GM21526 (cell line): ENCODE measurements around the gene RXRA.

Experiments used
- ATAC-seq: cut with Tn5 transposase; IDR thresholded peaks from one replicate; pipeline ENCODE4 v1.9.1; 2021; ENCODE audit warnings: moderate library complexity; ENCODE audit not compliant: unreplicated experiment, low FRiP score

Gene RXRA

DNA sequence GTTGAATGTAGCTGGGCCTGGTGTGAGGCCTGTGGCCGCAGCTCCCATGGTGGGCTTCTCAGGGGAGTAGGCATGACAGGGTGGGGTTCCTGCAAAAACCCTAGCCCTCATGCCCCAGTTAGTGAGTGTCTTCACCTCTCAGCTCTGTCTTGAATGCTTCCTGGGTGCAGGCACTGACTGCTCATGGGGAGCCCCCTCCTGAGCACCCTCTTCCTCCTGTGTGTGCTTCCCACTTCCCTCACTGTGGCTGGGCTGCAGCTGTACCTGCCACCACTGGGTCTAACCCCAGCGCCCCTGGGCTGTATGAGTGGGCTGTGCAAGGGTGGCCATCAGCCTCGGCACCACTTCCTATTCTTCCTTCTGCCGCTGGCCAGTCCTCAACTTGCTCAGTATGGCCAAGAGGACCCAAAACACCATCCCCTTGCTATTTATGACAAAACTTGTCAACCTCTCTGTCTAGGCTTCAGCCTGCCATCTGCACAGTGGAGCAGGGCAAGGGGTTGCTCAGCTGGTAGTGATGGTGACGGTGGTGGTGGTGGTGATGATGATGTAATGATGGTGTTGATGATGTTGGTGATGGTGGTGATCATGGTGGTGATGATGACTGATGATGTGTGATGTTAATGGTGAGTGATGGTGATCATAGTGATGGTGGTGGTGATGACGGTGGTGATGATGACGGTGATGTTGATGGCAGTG, 67.5 kb downstream of the RXRA start:
- no peak for ATAC-seq

DNA sequence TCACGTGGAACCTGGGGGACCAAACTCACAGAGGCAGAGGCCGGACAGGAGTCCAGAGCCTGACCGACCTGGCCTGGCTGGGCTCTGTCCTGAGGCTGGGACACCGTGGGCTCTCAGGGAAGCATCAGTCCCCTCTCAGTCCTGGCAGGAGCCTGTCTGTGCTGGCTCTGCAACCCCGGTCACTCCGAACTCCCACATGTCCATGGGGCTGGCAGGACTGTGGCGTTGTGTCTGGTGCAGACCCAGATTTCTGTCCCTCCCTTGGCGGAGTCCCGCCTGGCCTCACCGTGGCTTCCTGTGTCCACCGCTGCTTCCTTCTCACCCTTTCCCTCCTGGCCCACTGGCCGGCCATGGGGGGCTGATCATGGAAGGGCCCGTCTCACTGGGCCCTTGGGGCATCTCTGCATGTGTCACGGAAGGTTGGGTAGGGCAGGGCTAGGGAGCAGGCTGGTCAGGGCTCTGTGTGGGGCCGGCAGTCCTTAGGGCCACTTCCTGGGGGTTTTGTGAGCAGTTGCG, 68.8 kb downstream of the RXRA start:
- ATAC-seq = no peak

DNA sequence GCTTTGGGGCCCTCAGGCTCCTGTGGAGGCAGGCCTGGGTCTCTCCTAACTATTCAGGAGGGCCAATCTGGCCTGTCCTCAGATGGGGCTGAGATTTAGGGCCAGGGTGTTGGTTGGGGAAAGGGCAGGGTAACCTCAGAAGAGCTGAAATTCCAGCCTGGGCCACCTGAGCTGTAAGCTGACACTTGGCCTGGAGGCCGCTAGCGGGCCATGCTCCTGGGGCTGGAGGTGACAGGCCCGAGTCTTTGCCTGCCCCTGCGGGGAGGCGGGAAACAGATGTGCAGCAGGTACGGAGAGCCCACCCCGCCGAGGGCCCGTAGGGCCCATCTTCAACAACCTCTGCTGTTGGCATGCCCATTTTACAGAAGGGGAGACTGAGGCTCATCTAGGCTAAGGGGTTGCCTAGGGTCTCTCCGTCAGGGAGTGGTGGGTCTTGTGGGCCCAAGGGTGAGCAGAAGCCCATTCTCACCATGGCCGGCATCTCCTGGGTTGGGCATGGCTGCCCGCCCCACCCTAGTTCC, 69.5 kb downstream of the RXRA start:
- no peak for ATAC-seq

DNA sequence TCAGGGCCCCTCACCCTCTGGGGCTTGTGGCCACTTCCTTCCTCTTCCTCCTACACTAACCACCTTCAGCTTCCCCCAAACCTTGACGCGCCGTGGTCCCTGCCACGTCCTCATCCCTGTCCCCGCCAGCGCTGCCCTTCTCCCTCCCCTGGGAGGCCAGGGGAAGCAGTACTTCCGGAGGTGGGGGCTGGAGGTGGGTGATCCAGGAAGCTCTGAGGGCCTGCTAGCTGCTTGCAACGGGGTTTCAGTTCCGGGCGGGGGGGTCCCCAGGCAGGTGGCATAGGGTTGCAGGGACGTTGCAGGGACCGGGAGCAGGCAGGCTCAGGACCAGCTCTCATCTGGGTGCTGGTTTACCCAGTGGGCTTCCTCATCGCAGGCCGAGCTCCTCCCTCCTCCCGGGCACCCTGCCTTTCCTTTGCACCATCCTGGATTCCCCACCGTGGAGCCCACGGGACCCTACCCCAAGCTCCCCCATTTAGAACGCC, 70.0 kb downstream of the RXRA start:
- ATAC-seq = no peak

DNA sequence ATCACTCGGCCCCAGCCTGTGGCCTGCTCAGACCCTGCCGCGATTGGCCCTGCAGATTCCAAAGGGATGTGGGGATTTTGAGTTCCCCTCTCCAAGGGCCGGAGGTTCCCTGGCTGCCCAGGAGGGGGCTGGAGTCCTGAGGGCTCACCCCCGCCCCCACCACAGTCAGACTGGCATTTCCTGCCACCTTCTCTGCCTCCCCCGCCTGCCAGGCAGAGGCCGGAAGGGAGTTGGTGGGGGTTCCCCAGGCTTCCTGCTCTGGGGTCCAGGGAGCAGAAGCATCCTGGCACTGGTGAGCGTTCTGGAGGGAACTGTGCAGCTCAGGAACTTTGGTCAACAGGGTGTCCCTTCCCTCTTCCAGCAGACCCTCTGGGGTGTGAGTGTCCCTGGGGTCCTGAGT, 70.6 kb downstream of the RXRA start:
- no peak for ATAC-seq

DNA sequence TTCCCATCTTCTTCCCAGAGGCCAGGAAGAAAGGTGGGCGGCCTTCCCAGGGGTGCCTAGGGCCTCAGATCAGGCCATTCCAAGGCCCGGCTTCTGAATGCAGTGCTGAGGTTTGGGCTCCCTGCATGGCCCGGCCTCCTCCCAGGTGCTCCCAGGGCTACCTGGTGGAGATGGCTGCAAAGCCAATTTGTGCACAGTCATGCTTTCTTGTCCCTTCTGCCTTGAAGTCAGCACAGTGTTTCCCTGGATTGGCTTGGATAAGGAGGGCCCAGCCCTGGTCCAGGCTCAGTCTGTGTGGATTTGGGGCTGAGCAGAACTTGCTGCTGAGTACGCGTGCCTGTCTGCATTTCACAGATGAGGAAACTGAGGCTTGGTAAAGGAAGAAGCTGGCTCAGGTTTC, 72.5 kb downstream of the RXRA start:
- no peak for ATAC-seq

DNA sequence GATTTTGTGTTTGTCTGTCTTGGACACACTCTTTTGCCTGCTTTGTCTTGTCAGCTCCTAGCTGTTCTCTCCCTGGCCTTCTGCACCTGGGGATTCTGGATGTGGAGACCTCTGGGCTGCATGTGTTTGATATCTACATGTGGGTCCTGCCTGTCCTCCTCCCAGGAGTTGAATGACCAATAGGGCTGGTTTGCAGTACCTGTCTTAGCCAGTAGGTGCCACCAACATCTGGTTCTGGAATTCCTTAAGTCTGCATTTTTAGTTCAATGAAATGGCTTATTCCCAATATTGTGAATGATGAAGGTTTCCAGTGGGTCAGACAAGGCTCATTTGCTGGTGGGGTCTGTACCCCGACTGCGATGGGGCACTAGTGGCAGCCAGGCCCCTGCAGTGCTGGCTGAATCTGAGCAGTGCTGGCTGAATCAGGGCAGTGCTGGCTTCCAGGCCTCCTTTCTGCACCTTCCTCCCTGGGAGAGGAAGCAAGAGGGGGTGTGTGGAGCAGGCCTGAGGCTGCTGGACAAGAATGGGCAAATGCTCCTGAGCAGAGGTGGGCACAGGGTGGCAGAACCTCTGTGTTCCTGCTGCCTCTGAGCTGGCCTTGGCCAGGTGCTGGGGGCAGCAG, 73.3 kb downstream of the RXRA start:
- ATAC-seq = no peak

DNA sequence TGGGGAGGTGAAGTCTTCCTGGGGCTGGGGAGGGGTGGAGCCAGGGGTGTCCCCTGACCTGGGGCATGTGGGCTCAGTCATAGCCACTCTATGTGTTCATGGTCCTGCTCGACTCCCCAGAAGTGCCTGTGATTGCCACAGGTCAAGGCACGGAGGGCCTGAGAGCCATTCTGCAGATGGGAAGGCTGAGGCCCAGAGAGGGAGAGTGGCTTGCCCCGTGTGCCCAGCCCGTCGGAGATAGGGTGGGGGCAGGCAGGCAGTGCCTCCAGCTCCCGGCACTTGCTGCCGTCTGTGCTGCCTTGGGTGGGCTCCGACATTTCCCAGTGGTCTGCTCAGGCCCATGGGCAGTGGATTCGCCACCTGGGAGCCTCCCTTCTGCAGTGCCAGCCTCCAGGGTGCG, 74.0 kb downstream of the RXRA start:
- no peak for ATAC-seq

DNA sequence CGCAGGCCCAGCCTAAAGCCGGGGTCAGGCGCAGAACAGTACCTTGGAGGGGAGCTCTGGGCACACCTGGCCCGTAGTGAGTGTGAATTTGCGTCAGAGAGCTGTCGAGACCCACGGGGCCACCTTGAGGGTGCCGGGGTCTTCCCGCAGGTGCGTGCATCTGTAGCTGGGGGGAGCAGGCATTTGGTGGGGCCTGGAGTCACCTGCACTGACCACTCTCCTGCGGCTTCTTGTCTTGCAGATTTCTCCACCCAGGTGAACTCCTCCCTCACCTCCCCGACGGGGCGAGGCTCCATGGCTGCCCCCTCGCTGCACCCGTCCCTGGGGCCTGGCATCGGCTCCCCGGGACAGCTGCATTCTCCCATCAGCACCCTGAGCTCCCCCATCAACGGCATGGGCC, 75.1 kb downstream of the RXRA start:
- no peak for ATAC-seq

DNA sequence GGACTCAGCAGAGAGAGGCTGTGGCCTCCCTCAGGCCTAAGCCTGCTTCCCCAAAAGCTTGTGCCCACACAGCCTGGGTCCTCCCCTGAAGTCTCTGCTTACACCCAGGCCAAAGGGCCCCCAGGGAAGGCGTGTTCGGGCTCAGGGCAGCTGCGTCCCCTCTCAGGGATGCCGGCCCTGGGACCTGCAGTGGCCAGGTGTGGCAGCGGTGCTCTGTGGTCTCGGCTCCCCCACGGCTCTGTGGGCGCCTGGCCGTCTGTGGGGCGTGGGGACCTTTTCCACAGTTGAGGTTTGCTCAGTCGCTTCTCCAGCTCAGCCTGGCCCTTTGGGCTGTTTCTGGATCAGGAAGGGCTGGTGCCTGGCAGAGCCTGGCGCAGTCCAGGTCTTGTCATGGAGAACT, 75.9 kb downstream of the RXRA start:
- no peak for ATAC-seq

DNA sequence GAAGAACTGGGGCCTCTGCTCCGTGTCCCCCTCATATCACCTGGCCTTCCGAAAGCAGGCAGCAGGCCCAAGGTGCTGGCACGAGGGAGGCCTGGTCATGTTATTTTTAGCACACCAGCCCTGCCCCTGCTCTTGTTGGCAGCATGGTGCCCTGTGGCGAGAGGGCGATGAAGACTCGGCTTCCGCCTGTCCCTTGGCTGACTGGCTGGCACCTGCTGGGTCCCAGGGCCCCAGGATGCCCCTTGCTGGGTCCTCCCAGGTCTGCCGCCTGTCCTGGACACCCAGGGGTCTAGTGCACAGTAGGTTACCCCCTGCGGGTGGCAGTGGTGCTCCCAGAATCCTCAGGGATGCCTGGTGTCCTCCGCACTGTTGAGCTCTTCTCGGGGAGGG, 77.0 kb downstream of the RXRA start:
- no peak for ATAC-seq

DNA sequence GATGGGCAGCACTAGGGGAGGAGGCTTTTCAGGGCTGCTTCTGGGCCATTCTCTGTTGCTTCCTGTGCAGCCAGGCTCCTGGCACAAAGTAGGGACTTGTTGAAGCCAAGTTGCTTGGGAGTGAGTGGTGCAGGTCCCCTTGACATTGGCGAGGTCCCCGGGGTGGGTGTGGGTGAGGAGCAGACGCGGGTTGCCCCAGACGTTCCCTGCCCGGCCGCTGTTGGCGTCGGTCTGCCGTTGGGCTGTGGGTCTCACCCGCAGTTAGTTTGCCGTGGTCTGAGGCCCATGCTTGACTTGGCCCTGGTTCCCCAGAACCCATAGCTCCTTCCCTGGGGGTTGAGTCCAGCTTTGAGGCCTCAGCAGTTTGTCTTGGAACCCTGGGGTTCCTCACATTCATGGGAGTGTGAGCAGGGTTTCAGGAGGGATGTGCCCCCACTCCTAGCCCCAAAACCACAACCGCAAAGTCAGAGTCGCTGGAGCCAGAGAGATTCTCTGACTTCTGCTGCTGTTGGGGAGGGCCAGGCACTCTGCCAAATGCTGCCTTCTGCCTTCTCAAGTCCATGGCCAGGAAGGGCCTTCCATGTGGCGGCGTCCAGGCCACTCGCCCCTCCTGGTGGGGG, 77.5 kb downstream of the RXRA start:
- no peak for ATAC-seq

DNA sequence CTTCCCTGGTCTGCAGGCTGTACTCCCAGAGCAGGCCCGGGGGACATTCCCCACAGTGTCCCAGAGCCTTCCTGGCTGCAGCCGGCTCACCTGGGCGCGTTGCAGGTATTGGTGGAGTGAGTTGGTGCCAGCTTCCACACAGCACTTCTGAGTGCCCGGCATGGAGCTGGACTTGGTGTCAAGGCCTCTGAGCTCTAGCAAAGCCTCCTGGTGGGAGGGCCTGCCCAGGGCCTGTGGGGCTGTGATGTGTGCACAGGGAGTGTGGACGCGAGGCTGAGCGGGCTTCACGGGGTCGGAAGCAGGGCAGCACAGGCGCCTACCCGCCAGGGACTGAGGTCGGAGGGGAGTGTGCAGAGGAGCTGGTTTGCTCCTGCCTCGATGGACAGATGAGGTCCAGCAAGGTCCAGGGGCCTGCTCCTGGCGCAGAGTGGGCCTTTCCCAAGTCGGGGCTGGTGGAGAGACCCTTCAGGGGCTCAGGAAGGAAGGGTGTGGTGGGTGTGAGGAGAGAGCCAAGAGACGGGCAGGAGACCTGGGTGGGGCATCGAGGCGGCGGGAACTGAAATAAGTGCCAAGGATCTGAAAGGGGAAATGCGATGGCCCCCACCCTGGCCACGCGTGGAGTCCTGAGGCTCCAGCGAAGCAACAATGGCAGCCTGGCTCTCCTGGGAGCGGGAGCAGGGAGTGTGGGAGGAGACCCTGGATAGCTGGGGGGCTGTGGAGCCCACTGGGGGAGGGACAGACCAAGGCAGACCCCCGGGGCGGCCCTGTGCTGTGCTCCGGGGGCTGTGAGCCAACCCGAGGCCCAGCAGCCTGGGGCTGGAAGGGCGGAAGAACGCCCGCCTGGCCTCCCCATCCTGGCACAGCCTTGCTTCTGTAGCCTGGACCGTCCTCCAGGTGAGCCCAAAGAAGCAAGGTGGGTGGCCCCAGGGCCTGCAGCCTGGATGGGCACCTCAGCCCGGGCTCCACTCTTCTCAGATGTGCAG, 78.4 kb downstream of the RXRA start:
- no peak for ATAC-seq

DNA sequence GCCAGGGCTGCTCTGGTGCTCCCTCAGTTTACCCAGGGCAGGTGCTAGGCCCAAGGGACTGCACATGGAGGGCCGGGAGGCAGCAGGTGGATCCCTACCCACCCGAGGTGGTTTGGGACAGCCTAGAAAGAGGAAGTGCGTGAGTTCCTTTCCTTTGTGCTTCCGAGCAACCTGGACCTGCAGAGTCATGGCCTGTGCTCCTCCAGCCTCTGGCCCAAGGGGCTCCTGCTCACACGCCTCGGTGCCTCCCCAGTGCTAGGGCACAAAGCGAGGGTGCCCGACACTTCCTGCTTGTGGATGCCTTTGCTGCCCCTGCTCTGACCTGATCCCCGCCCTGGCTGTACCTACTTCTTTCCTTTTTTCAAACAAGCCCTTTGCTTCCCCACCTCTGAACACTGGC, 79.3 kb downstream of the RXRA start:
- no peak for ATAC-seq

DNA sequence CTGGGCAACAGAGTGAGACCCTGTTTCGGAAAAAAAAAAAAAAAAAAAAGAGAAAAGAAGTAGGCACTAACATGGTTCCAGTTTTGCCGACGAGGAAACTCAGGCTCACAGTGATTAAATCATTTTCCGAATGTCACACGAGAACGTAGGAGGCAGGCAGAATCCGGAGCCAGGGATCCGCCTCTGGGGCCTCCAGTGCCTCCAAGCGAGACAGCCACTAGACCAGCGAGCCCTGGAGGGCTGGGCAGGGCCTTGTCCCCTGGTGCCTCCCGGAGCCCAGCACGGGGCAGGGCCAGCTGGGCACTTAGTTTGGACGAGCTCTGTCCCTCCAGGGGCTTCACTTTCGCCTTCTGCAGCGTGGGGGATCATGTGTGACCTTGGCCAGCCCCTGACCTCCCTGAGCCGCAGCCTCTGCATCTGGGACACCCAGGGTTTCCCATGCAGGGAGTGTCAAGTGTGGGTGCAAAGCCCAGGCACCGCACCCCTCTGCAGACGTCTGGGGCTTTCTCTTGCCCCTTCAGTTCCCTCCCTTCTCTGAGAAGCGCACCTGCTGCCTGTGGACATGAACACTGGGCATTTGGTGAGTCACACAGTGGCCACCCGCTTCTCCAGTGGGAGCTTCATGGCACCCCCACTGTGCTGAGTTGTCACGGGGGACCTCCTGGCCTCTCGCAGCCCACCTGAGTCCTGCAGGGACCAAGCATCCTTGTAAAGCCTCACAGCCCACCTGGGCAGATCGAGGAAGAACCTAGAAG, 80.3 kb downstream of the RXRA start:
- no peak for ATAC-seq

DNA sequence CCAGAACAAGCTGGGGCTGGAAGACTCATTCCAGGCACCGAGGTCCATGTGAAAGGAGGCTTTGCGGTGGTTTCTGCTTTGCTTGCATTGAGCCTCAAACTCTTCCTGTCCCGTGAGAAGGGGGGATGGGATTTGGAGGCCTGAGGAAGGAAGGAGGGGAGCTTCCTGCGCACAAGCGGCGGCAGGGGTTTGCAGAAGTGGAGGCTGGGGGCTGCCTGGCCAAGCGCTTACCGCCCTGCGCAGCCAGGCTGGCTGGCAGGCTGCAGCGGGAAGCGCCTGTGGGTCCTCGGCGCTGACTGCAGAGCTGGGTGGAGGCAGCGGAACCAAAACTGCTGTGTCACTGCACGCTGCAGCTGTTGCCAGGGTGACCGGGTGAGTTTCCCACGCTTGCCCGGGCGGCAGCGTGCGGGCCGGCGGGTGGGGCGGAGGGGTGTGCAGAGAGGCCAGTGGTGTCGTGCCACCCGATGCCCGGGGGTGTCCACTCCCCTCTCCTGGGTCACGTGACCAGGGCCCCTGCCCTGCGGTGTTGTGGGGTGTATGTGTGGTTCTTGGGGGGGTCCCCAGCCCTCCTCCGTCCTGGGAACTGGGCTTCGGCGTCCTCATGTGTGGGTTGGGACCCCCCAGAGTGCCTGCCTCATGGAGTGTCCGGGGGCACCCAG, 81.0 kb downstream of the RXRA start:
- peak; percentile 66 for ATAC-seq

DNA sequence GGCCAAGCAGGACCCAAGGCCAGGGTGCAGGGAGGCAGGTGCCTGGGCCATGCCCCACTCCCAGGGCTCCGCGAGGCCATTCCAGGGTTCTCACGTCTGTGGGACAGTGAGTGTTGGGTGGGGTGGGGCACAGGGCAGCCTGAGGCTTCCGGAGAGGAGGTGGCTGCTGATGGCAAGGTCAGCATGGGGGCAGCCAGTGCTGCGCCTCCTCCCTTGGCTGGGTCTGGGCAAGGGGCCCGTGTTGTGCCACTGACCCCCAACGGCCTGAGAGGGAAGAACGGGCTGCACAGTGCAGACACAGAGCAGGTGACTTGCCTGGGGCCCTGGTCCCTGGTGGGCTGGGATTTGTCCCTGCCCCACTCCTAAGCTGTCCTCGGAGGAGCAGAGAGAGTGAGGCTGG, 82.1 kb downstream of the RXRA start:
- no peak for ATAC-seq

DNA sequence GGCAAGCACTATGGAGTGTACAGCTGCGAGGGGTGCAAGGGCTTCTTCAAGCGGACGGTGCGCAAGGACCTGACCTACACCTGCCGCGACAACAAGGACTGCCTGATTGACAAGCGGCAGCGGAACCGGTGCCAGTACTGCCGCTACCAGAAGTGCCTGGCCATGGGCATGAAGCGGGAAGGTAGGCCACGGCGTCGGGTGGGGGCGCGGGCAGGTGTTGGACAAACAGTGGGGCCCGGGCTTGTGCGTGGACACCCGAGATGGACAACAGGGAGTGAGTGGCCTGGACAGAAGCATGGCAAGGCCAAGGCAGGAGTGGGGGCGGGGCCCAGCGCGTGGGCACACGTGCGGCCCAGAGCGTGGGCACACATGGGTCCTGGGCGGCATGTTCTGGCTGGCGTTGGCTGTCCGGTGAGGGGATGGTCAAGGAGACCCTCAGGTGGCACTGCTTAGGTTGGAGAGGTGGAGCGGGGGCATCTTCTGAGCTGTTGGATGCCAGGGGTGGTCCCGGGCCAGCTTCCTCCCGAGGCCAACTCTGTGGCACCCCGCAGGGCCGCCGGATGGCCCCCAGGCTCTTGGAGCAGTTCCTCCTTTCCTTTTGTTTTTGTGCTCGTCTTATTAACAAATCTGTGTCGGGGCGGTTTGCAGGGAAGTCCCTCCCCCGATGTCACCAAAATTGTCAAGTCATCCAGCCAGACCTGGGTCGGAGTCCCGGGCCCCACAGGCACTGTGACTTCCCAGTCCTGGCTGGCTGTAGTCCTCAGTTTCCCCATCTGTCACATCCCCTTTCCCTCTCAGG, 82.9 kb downstream of the RXRA start:
- ATAC-seq = no peak
